ENCODE results near the gene ADGRD1.

The ADGRD1 gene

GRCh38 chr12:131098178-131098981 is 144.7 kb downstream of the ADGRD1 start:
- Histone ChIP-seq H3K36me3 (ENCODE audit: insufficient read depth, low read length) (no peaks in the 10 kb centered on the region), H3F3A (ENCODE audit: insufficient read depth, low read length) (no peaks in the 10 kb centered on the region), H2AFZ (ENCODE audit: low read length) (no peak overlapping the region), H3K9me3 (ENCODE audit: low read length) (no peaks in the 10 kb centered on the region), H3K79me2 (ENCODE audit: insufficient read depth, low read length) (no peaks in the 10 kb centered on the region), H3K27me3 (ENCODE audit: insufficient read depth, low read length) (no peaks in the 10 kb centered on the region; the same call in 1 of the 2 replicates), H3K9ac (ENCODE audit: low read length) (no peak overlapping the region), H3K4me1 (ENCODE audit: insufficient read depth, low read length, severe bottlenecking) (no peaks in the 10 kb centered on the region), H4K20me1 (ENCODE audit: insufficient read depth, low read length) (no peaks in the 10 kb centered on the region), H3K27ac (ENCODE audit: low read depth, low read length, poor library complexity, severe bottlenecking) (no peak overlapping the region), H3K9me2 (ENCODE audit: low read depth, low read length) (no peaks in the 10 kb centered on the region), H3K4me3 (ENCODE audit: low read depth, low read length, poor library complexity, severe bottlenecking) (no peak overlapping the region), H3K4me2 (ENCODE audit: low read length) (no peak overlapping the region)
- TF ChIP-seq CTCF (IDR thresholded peaks at IDR 0.05; ENCODE audit: low read length) (no peak), EZH2 (IDR thresholded peaks at IDR 0.05; ENCODE audit: borderline replicate concordance, low read length) (no peak)

- no peaks in the 10 kb centered on the region for H3K4me1 ChIP-seq (ENCODE audit: insufficient read depth, low read length, severe bottlenecking)
- no peak overlapping the region for H3K27ac ChIP-seq (ENCODE audit: low read depth, low read length, poor library complexity, severe bottlenecking)
- H3K79me2 ChIP-seq (ENCODE audit: insufficient read depth, low read length) = no peaks in the 10 kb centered on the region
- TF ChIP-seq EZH2 (IDR thresholded peaks at IDR 0.05; ENCODE audit: borderline replicate concordance, low read length) (no peak), CTCF (IDR thresholded peaks at IDR 0.05; ENCODE audit: low read length) (no peak)
- H3K27me3 ChIP-seq (ENCODE audit: insufficient read depth, low read length) = no peaks in the 10 kb centered on the region; the same call in 1 of the 2 replicates
- no peak overlapping the region for H2AFZ ChIP-seq (ENCODE audit: low read length)
- H3K9ac ChIP-seq (ENCODE audit: low read length) = no peak overlapping the region
- no peaks in the 10 kb centered on the region for H4K20me1 ChIP-seq (ENCODE audit: insufficient read depth, low read length)
- H3K9me3 ChIP-seq (ENCODE audit: low read length) = no peaks in the 10 kb centered on the region
- H3K9me2 ChIP-seq (ENCODE audit: low read depth, low read length) = no peaks in the 10 kb centered on the region
- H3K4me2 ChIP-seq (ENCODE audit: low read length) = no peak overlapping the region
- no peak overlapping the region for H3K4me3 ChIP-seq (ENCODE audit: low read depth, low read length, poor library complexity, severe bottlenecking)
- H3K36me3 ChIP-seq (ENCODE audit: insufficient read depth, low read length) = no peaks in the 10 kb centered on the region
- H3F3A ChIP-seq (ENCODE audit: insufficient read depth, low read length) = no peaks in the 10 kb centered on the region
These were observed 146.4 kb downstream of the ADGRD1 start for GRCh38 chr12:131100031-131100674.

- Histone ChIP-seq H3K4me2 (ENCODE audit: low read length) (no peak overlapping the region), H3K4me1 (ENCODE audit: insufficient read depth, low read length, severe bottlenecking) (no peaks in the 10 kb centered on the region), H3K27me3 (ENCODE audit: insufficient read depth, low read length) (no peaks in the 10 kb centered on the region; the same call in 1 of the 2 replicates), H2AFZ (ENCODE audit: low read length) (no peak overlapping the region), H3K4me3 (ENCODE audit: low read depth, low read length, poor library complexity, severe bottlenecking) (no peak overlapping the region), H3K9me3 (ENCODE audit: low read length) (no peaks in the 10 kb centered on the region), H3K9ac (ENCODE audit: low read length) (no peak overlapping the region), H3K9me2 (ENCODE audit: low read depth, low read length) (no peaks in the 10 kb centered on the region), H3F3A (ENCODE audit: insufficient read depth, low read length) (no peaks in the 10 kb centered on the region), H3K27ac (ENCODE audit: low read depth, low read length, poor library complexity, severe bottlenecking) (no peak overlapping the region), H4K20me1 (ENCODE audit: insufficient read depth, low read length) (no peaks in the 10 kb centered on the region), H3K36me3 (ENCODE audit: insufficient read depth, low read length) (no peaks in the 10 kb centered on the region), H3K79me2 (ENCODE audit: insufficient read depth, low read length) (no peaks in the 10 kb centered on the region)
- TF ChIP-seq CTCF (IDR thresholded peaks at IDR 0.05; ENCODE audit: low read length) (no peak), EZH2 (IDR thresholded peaks at IDR 0.05; ENCODE audit: borderline replicate concordance, low read length) (no peak)
These were observed 147.3 kb downstream of the ADGRD1 start for GRCh38 chr12:131101006-131101405.

Measured in OCI-LY1 (cell line).